Breast epithelium (tissue), 4 donors: Measurements from ENCODE around the gene ANXA6. TPM values are rescaled to one million over a fixed set of nuclear protein-coding genes. Genes with fewer than 3 reads are reported as not detected.

ENCODE experiments used
- DNase-seq, 2 donors: peaks; one replicate each; pipeline ENCODE4 v3.0.0-alpha.2; 2019; ENCODE audit warnings: low spot score in 2 of 2
- H3K27ac ChIP-seq, 2 donors: fragments of 200-600 bp; sonication (generic) in 1 of 2; one replicate each; pipeline ENCODE4 v1.5.1; 2016 to 2019; ENCODE audit warnings: mild to moderate bottlenecking in 1 of 2
- H3K27me3 ChIP-seq, 2 donors: fragments of 200-600 bp; sonication (generic) in 1 of 2; one replicate each; pipeline versions ENCODE4 v1.5.1 to v1.6.0; 2017 to 2019; ENCODE audit warnings: control low read depth in 1 of 2, mild to moderate bottlenecking in 1 of 2
- H3K36me3 ChIP-seq: fragments of 200-600 bp; one replicate; pipeline ENCODE4 v1.5.1; 2019
- H3K4me1 ChIP-seq, 2 donors: fragments of 200-600 bp; sonication (generic); one replicate each; pipeline ENCODE4 v1.5.1; 2016 to 2019; ENCODE audit warnings: control low read depth in 1 of 2
- H3K4me3 ChIP-seq, 3 donors: fragments of 200-600 bp; sonication (generic); 1 replicate in 2 of 3; 2 replicates in 1 of 3; pipeline ENCODE4 v1.5.1; 2016 to 2019; ENCODE audit warnings: mild to moderate bottlenecking in 3 of 3, moderate library complexity in 2 of 3
- H3K9me3 ChIP-seq, 2 donors: fragments of 200-600 bp; sonication (generic) in 1 of 2; one replicate each; pipeline ENCODE4 v1.5.1; 2016 to 2019; ENCODE audit warnings: control low read depth in 1 of 2
- POLR2A ChIP-seq: fragments of 450-650 bp; IDR thresholded peaks from one replicate; pipeline ENCODE4 v1.6.1; 2016; ENCODE audit warnings: antibody characterized with exemption, mild to moderate bottlenecking, moderate library complexity
- POLR2AphosphoS5 ChIP-seq, 3 donors: sonication (generic); formaldehyde crosslinking; IDR thresholded peaks; one replicate each; pipeline ENCODE4 v1.6.1; 2017; ENCODE audit warnings: antibody characterized with exemption in 3 of 3
- intact Hi-C: fragments of 100-400 bp; cut with DNase I; formaldehyde crosslinking; loops from one replicate; pipeline ENCODE4 v1.15.1; 2023; ENCODE audit warnings: low total_unique reads
- total RNA-seq, 3 donors: library from RNA; depleted of rRNA; stranded (reverse); fragments of >200 nt; gene quantifications; one replicate each; pipeline ENCODE4 v1.1.0, GENCODE V29; 2016
- TF ChIP-seq, protein P1 (sequence below), 3 donors: fragments of 450-650 bp; IDR thresholded peaks; one replicate each; pipeline ENCODE4 v1.5.1; 2016 to 2017; ENCODE audit warnings: antibody characterized with exemption in 3 of 3, mild to moderate bottlenecking in 3 of 3, moderate library complexity in 3 of 3

Gene ANXA6
- total RNA-seq, 3 donors from 2014 or later, result 206 to 320 (median 276) TPM

DNA sequence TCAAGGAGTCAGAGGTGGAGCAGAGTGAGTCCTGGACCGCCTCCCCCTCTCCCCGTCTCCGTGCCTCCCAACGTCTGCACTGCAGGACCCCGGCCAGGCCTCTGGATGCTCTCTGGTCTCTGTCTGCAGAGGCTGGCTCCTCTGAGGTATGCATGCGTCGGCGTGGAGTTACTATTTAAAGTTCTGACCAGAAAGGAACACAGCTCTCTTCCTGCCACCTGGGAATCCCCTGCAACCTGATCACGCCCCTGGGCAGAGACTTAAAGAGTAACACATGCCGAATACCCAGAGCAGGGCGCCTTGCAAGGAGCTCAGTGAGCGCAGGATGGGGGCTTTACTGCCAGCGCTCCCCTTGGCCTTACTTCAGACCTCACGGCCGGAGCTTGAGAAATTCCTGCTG lies 16.0 kb downstream of the ANXA6 start:
- no peaks in the 10 kb centered on the region for H3K27me3 ChIP-seq
- H3K27ac ChIP-seq, result peak overlapping the region; percentile 53 to 68
- peak in 1 of 2 donors; percentile 45 for DNase-seq
- H3K36me3 ChIP-seq, result no peaks in the 10 kb centered on the region
- H3K9me3 ChIP-seq, result no peaks in the 10 kb centered on the region
- H3K4me3 ChIP-seq, result peak overlapping the region in 2 of 3 donors; percentile 5 to 52
- no peak for TF ChIP-seq POLR2A
- no peak for TF ChIP-seq POLR2AphosphoS5 (IDR thresholded peaks at IDR 0.05)
- TF ChIP-seq, protein P1, sequence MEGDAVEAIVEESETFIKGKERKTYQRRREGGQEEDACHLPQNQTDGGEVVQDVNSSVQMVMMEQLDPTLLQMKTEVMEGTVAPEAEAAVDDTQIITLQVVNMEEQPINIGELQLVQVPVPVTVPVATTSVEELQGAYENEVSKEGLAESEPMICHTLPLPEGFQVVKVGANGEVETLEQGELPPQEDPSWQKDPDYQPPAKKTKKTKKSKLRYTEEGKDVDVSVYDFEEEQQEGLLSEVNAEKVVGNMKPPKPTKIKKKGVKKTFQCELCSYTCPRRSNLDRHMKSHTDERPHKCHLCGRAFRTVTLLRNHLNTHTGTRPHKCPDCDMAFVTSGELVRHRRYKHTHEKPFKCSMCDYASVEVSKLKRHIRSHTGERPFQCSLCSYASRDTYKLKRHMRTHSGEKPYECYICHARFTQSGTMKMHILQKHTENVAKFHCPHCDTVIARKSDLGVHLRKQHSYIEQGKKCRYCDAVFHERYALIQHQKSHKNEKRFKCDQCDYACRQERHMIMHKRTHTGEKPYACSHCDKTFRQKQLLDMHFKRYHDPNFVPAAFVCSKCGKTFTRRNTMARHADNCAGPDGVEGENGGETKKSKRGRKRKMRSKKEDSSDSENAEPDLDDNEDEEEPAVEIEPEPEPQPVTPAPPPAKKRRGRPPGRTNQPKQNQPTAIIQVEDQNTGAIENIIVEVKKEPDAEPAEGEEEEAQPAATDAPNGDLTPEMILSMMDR (IDR thresholded peaks at IDR 0.05), result no peak
- peaks cover 0 to 9% of the 10 kb centered on the region in 2 donors for H3K4me1 ChIP-seq
- intact Hi-C loops, result no loop called here

DNA sequence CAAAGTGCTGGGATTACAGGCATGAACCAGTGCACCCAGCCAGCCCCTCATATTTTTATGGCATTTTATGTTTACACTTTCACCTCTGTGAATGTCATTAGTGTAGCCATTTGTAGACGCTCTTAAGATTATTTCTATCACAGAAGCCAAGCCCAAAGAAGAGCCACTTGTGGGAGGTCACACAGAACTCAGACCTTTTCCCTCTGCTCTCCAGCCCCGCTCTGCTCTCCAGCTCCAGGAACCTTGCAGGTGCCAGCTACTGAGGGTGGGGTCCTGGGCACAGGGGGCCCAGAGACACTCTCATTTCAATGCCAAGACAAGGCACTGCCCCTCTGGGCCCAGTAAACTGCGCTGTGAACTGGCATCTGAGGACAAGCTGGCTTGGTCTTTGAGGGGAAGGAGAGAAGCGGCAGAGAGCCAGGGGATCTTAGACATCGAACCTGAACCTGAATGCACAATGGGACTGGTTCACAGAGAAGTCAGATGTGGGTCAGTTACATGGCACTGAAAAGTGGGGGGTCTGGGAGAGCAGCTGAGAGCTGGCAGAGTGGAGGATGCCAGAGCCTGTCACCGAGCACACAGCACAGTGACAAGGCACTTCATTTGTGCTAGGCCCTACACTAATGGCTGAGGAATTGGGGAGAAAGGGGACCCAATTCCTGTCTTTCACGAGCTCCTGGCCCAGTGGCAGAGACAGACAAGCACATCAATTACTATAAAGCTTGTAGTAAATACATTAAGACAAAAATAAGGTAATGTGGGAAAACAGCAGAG lies 16.7 kb downstream of the ANXA6 start:
- Histone ChIP-seq H3K4me1 (peaks cover 0 to 9% of the 10 kb centered on the region in 2 donors), H3K9me3 (no peaks in the 10 kb centered on the region), H3K27me3 (no peaks in the 10 kb centered on the region), H3K27ac (peak overlapping the region; percentile 53 to 68), H3K4me3 (peak overlapping the region in 1 of 3 donors; percentile 52), H3K36me3 (no peaks in the 10 kb centered on the region)
- intact Hi-C loops, result no loop called here
- TF ChIP-seq POLR2AphosphoS5 (IDR thresholded peaks at IDR 0.05), result no peak
- TF ChIP-seq POLR2A, result no peak
- TF ChIP-seq, protein P1 (IDR thresholded peaks at IDR 0.05), result no peak
- DNase-seq, result no peak

DNA sequence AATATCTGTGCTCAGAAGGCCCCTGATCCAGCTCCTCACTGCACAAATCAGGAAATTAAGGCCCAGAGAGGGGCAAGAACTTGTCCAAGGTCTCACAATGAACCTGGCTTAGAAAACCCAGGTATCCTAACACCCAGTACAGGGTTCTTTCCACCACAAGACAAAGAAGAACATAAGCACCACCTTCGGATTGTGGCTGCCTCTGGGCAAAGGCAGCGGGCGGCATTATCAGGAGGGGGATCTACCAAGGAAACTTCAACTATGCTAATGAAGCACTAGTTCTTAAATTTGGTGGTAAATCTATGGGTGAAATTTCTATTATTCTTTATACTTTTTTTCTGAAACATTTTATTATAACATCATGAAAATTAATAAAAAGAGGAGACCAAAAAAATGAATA lies 17.9 kb downstream of the ANXA6 start:
- no peak for TF ChIP-seq POLR2AphosphoS5 (IDR thresholded peaks at IDR 0.05)
- TF ChIP-seq, protein P1 (IDR thresholded peaks at IDR 0.05), result no peak
- H3K27me3 ChIP-seq, result no peaks in the 10 kb centered on the region
- no peak overlapping the region for H3K4me3 ChIP-seq
- DNase-seq, result no peak
- H3K27ac ChIP-seq, result peak overlapping the region; percentile 8 to 43
- H3K4me1 ChIP-seq, result peaks cover 0 to 9% of the 10 kb centered on the region in 2 donors
- intact Hi-C loops, result no loop called here
- no peaks in the 10 kb centered on the region for H3K36me3 ChIP-seq
- no peaks in the 10 kb centered on the region for H3K9me3 ChIP-seq

DNA sequence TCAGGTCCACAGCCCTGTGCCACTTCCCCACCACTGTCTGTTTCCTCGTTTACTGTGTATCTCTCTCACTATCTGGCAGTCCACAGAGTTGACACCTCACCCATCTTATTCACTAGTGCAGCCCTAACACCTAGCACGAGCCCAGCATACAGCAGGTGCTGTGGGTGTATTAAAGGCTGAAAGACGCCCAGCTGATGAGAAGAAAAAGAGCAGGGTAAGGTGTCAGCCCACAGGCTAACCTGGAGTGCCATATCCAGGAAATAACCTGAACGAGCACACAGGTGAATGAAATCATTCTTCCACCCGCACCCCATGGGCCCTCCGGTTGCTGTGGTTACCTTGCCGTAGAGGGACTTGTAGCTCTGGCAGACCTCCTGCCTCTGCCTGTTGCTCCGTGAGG lies 18.6 kb downstream of the ANXA6 start:
- H3K27me3 ChIP-seq, result no peaks in the 10 kb centered on the region
- H3K4me1 ChIP-seq, result peaks cover 0 to 9% of the 10 kb centered on the region in 2 donors
- H3K9me3 ChIP-seq, result no peaks in the 10 kb centered on the region
- H3K36me3 ChIP-seq, result no peaks in the 10 kb centered on the region
- peak overlapping the region; percentile 8 to 43 for H3K27ac ChIP-seq
- intact Hi-C loops, result no loop called here
- no peak overlapping the region for H3K4me3 ChIP-seq
- DNase-seq, result no peak
- TF ChIP-seq POLR2AphosphoS5 (IDR thresholded peaks at IDR 0.05) (no peak), POLR2A (no peak)
- TF ChIP-seq, protein P1 (IDR thresholded peaks at IDR 0.05), result no peak

DNA sequence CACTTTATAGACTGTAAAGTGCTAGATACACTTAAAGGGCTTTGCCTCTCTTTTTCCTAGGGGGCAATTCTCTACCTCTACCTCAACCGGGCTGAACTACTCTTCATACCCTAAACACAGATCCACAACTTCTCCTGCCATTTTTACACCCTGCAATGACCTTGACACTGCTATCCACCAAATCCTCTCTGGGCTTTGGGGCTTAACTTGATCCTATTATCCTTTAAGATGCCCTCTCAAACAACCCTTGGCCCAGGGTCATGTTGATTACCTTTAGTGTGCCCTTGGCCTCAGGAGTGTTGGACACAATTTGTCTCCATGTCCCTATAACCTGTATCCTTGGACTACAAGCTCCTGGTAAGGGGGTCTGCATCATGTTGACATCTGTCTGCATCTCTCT lies 19.5 kb downstream of the ANXA6 start:
- Histone ChIP-seq H3K9me3 (no peaks in the 10 kb centered on the region), H3K4me3 (no peak overlapping the region), H3K36me3 (no peaks in the 10 kb centered on the region), H3K4me1 (peaks cover 0 to 9% of the 10 kb centered on the region in 2 donors), H3K27ac (no peak overlapping the region), H3K27me3 (no peaks in the 10 kb centered on the region)
- intact Hi-C loops, result no loop called here
- DNase-seq, result no peak
- TF ChIP-seq, protein P1 (IDR thresholded peaks at IDR 0.05), result no peak
- TF ChIP-seq POLR2A, result no peak
- TF ChIP-seq POLR2AphosphoS5 (IDR thresholded peaks at IDR 0.05), result no peak
